Activated CD8-positive, alpha-beta memory T cell treated with anti-CD3 and anti-CD28 coated beads, Interleukin-2, amount 50 U/mL, for 1 hour (primary cell): Measurements from ENCODE around the gene GAL.

Source experiments
- DNase-seq: peaks from one replicate; pipeline ENCODE4 v3.0.0-alpha.2; 2020; ENCODE audit errors: extremely low read depth

Gene GAL

GRCh38 chr11:68709062-68709461 lies 24.7 kb downstream of the GAL start:
- no peak for DNase-seq

- no peak for DNase-seq
Observed at GRCh38 chr11:68710409-68710808, 26.1 kb downstream of the GAL start.

DNA sequence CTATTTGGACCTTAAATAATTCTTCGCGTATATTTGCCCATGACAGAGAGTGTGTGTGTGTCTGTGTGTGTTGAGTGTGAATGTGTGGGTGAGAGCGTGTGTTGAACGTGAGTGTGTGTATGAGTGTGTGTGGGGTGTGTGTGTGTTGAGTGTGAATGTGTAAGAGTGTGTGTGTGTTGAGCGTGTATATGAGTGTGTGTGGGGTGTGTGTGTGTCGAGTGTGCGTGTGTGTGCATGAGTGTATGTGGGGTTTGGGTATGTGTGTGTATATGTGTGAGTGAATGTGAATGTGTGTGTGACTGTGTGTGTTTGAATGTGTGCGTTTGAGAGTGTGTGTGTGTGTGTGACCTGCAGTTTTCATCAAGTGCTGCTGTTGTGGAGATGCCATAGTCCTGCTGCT lies 26.8 kb downstream of the GAL start:
- no peak for DNase-seq

GRCh38 chr11:68714060-68714856 lies 29.9 kb downstream of the GAL start:
- DNase-seq, result no peak

GRCh38 chr11:68715456-68716122 lies 31.2 kb downstream of the GAL start:
- DNase-seq, result no peak

GRCh38 chr11:68721075-68721474 lies 36.7 kb downstream of the GAL start:
- no peak for DNase-seq

DNA sequence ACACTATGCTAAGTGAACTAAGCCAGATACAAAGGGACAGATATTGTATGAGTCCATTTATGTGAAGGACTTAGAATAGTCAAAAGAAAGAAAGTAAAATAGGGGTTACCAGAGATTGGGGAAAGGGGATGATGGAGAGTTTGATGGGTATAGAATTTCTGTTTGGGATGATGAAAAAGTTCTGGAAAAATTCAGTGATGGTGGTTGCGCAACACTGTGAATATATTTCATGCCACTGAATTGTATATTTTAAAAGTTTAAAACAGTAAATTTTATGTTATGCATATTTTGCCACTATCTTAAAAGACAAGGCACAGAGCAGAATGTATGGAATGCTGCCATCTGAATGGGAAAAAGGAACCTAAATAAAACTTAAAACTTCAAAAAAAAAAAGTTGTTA lies 37.8 kb downstream of the GAL start:
- DNase-seq, result no peak

- no peak for DNase-seq
Observed at GRCh38 chr11:68724293-68724692, 39.9 kb downstream of the GAL start.

DNA sequence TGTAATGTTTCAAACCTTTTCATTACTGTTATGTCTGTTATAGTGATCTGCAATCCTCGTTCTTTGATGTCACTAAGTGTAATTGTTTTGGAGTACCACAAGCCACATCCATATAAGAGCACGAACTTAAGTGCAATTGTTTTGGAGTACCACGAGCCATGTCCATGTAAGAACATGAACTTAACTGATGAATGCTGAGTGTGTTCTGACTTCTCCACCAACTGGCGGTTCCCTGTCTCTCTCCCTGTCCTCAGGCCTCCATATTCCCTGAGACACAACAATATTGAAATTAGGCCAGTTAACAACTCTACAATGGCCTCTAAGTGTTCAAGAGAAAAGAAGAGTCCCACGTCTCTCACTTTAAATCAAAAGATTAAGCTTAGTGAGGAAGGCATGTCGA lies 43.4 kb downstream of the GAL start:
- DNase-seq, result no peak

DNA sequence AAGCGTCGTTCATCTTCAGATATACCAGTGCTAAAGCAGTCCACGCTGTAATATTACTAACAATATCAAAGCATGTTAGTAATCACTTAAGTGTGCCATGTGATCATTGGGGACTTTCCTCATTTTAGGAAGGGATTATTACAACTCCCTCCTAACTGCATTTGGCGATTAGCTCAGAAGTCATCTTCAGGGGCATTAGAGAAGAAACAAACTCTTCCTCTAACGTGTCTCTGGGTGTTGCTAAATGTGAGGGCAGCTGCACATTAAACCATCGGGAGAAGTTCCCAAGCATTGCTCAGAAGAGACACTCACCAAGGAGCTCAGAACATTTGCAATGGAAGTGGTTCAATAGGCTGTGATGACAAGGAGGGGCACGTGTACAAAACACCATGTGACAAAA lies 49.8 kb downstream of the GAL start:
- DNase-seq, result no peak

- DNase-seq, result no peak
Observed at GRCh38 chr11:68735125-68735524, 50.8 kb downstream of the GAL start.

DNA sequence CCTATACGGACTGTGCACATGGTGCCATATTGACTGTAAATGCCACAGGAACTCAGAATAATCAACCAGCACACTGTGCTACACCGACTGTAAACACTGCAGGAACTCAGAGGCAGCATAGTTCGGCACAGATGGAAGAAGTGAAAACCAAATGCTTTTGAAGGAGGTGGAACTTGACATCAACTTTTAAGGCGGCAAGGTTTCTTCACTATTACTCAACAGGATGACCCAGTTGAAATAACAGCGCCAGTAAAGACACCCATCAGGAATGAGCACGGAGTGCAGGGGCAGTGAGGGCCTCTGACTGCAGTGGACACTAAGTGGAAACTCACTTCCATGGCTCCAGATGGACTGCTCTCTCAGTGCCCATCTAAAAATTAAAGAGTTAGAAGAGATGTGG lies 51.3 kb downstream of the GAL start:
- DNase-seq, result no peak
